GM10248 (cell line): ENCODE measurements around the gene SPPL2C.
"Not testable (repeated sequence)": the region's sequence is repeated elsewhere in the genome, so short reads cannot be mapped to it uniquely, and the experiment has no call there.

Source experiments
- CTCF ChIA-PET: fragments of 300-600 bp; sonication (Branson Sonifier 250); formaldehyde crosslinking; extraction: SDS; loops from one replicate; lab custom pipeline; 2021; ENCODE audit warnings: antibody characterized with exemption; lab: Yijun Ruan, JAX
- POLR2A ChIA-PET: fragments of 350-650 bp; sonication (Branson Sonifier 250); formaldehyde crosslinking; extraction: SDS; loops from one replicate; lab custom pipeline; 2020; ENCODE audit warnings: antibody characterized with exemption; lab: Yijun Ruan, JAX
- DNase-seq: peaks from one replicate; pipeline ENCODE4 v3.0.0; 2012; ENCODE audit errors: extremely low spot score
- TF ChIP-seq, protein P1 (sequence below): IDR thresholded peaks from 2 replicates; pipeline ENCODE4 v1.5.1; 2012; ENCODE audit warnings: mild to moderate bottlenecking, low read depth; ENCODE audit errors: extremely low read depth, missing control alignments, control extremely low read depth

SPPL2C gene

GRCh38 chr17:45857977-45858708, 13.5 kb downstream of the SPPL2C start:
- ChIA-PET CTCF (no interaction called here), POLR2A (no interaction called here)
- DNase-seq: no peak
- TF ChIP-seq, protein P1, sequence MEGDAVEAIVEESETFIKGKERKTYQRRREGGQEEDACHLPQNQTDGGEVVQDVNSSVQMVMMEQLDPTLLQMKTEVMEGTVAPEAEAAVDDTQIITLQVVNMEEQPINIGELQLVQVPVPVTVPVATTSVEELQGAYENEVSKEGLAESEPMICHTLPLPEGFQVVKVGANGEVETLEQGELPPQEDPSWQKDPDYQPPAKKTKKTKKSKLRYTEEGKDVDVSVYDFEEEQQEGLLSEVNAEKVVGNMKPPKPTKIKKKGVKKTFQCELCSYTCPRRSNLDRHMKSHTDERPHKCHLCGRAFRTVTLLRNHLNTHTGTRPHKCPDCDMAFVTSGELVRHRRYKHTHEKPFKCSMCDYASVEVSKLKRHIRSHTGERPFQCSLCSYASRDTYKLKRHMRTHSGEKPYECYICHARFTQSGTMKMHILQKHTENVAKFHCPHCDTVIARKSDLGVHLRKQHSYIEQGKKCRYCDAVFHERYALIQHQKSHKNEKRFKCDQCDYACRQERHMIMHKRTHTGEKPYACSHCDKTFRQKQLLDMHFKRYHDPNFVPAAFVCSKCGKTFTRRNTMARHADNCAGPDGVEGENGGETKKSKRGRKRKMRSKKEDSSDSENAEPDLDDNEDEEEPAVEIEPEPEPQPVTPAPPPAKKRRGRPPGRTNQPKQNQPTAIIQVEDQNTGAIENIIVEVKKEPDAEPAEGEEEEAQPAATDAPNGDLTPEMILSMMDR: no peak

DNA sequence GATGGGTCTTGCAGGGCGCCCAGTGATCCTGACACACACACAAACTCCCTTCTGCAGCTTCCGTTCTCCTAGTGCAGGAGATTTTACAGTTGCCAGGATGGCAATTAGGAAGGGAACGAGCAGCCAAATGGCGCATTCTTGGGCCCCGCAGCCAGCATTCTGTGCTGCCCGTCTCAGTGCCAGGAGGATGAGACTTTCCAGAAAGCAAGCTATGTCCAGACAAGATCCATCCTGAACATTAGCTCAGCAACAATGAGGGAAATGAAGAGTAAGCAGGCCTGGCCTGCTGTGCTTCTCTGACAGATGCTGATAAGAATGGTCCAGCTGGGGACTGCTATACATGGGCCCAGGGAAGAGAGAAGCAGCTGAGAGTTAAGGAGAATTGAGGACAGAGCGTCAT, 16.5 kb downstream of the SPPL2C start:
- TF ChIP-seq, protein P1: no peak
- DNase-seq: no peak
- CTCF ChIA-PET: interaction anchor here (1.4 to 6.7 kb wide), 2 partner anchors 8 to 9 kb away, joined by 3 to 24 read pairs; no protein-coding TSS in a partner anchor
- POLR2A ChIA-PET: no interaction called here

DNA sequence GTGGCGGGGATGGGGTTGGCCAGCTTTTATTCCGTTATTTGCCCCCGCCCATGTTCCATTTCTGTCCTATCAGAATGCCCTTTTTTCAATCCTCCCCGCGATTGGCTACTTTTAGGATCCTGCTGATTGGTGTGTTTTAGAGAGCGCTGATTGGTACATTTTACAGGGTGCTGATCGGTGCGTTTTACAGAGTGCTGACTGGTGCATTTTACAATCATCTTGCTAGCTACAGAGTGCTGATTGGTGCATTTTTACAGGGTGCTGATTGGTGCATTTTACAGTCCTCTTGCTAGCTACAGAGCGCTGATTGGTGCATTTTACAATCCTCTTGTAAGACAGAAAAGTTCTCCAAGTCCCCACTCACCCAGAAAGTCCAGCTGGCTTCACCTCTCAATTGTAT, 17.4 kb downstream of the SPPL2C start:
- CTCF ChIA-PET: interaction anchor here (6.7 kb wide), 1 partner anchor 10 kb away, joined by 24 read pairs; no protein-coding TSS in a partner anchor
- POLR2A ChIA-PET, DNase-seq: not testable (repeated sequence)

DNA sequence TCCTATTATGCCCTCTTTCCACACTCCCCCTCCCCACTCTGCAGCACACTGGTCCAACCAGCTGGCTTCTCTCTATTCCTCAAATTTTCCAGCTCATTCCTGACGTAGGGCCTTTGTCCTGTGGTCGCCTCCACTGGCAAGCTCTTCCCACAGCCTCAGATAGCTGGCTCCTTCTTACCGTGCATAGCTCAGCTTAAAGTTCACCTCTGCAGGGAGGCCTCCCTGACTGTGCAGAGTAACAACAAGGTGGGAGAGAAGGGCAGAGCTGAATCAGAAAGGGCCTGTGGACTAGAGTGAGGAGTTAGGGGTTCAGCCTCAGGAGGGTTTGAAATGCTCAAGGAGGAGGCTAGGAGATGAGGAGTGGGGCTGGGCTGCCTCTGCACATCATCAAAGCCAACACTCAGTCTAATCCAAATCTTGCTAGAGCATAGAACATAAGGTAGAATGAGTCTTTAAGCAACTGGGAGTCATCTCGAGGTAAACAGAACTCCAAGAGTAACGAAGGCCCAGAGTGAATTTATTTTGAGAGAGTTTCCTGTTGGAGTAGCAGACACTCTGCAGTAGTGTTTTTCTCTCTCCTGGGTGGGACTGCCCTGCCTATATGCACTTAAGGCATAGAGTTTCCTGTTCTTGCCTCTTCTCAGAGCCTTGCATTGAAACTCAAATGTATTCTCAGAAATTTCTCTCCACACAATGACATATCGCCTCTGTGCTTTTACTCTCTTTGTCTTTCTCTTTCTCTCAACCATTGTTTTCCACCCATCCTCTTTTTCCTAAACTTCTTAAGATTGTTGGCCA, 19.4 kb downstream of the SPPL2C start:
- DNase-seq: no peak
- ChIA-PET CTCF (interaction anchor here (0.7 to 6.7 kb wide), 5 partner anchors 9 to 32 kb away, joined by 3 to 24 read pairs (median 3); no protein-coding TSS in a partner anchor), POLR2A (no interaction called here)
- TF ChIP-seq, protein P1: no peak

DNA sequence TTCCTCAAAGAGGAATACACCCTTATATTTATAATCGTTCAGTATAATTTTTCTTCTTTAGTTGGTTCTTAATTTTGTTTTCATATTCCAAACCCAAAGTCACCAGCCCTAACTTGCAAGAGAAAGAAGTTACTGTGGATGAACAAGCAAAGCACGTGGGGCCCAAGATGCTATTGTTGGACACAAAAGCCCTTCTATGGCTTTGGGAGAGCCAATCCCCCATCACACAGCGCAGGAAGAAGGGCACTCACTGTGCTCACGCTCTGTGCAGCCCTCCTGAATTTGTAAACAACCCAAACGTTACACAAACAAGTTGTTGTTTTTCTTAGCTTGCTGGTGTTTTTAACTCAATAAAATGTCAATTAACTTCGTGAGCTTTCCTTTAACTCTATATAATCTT, 22.5 kb downstream of the SPPL2C start:
- POLR2A ChIA-PET: no interaction called here
- CTCF ChIA-PET: interaction anchor here (0.9 to 1.6 kb wide), 2 partner anchors 10 to 15 kb away, joined by 3 to 6 read pairs; no protein-coding TSS in a partner anchor
- TF ChIP-seq, protein P1: no peak
- DNase-seq: no peak

- TF ChIP-seq, protein P1: no peak
- ChIA-PET CTCF (interaction anchor here (0.9 to 1.6 kb wide), 2 partner anchors 10 to 16 kb away, joined by 3 to 6 read pairs; no protein-coding TSS in a partner anchor), POLR2A (no interaction called here)
- no peak for DNase-seq
These were observed 23.0 kb downstream of the SPPL2C start for GRCh38 chr17:45867702-45868101.

DNA sequence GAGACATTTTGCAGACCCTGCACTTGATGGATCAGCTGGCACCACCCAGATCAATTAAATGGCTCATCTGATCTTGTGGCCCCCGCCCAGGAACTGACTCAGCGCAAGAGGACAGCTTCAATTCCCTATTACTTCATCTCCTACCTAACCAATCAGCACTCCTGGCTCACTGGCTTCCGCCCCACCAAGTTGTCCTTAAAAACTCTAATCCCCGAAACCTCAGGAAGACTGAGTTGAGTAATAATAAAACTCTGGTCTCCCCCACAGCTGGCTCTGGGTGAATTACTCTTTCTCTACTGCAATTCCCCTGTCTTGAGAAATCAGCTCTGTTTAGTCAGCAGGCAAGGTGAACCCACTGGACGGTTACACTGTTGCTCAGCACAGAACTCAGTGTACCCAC, 23.6 kb downstream of the SPPL2C start:
- ChIA-PET CTCF (interaction anchor here (1.4 to 1.6 kb wide), 2 partner anchors 8 to 9 kb away, joined by 3 read pairs; no protein-coding TSS in a partner anchor), POLR2A (no interaction called here)
- TF ChIP-seq, protein P1: no peak
- no peak for DNase-seq
